UCSD-AML1 (cell line): ENCODE measurements around the gene CDC42BPB.
A peak's percentile ranks its signal among the peaks of the same experiment; 100 is the strongest.

Source experiments
- DNase-seq: peaks from one replicate; lab custom pipeline; 2025; ENCODE audit not compliant: unreplicated experiment; lab: John Stamatoyannopoulos, UW

CDC42BPB gene

DNA sequence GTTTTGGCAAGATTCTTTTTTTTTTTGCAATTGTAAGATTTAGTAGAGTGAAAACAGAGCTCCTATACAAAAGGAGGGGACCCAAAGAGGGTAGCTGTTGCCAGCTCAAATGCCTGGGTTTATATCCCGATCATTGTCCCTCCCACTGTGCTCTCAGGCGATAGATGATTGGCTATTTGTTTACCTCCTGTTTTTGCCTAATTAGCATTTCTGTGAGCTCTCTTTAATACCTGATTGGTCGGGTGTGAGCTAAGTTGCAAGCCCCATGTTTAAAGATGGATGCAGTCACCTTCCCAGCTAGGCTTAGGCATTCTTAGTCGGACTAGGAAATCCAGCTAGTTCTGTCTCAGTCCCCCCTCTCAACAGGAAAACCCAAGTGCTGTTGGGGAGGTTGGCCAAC, 39.0 kb upstream of the CDC42BPB start:
- no peak for DNase-seq

DNA sequence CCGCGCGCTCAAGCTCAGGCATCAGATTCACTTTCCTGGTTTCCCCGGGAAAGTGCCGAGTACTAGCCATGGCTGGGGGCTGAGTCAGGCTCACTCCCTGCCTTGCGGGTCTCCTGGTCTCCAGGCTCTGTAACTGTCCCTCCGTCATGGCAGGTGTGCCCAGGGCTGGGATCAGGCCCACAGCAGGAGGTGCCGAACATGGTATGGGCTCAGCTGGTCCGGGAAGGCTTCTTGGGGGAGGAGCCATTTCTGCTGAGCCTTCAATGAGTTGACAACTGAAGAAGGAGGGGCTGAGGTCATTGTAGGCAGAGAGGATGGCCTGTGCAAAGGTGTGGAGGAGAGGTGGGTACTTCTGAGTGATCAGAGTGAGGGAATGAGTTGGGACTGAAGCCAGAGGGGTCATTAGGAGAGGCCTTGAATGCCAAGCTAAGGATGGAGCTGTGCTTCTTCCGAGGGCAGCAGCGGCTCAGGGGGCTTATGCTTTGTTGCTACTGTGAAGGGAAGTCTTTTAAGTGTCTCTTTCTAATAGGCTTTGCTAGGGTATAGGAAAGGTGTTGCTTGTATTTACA, 37.9 kb upstream of the CDC42BPB start:
- no peak for DNase-seq

DNA sequence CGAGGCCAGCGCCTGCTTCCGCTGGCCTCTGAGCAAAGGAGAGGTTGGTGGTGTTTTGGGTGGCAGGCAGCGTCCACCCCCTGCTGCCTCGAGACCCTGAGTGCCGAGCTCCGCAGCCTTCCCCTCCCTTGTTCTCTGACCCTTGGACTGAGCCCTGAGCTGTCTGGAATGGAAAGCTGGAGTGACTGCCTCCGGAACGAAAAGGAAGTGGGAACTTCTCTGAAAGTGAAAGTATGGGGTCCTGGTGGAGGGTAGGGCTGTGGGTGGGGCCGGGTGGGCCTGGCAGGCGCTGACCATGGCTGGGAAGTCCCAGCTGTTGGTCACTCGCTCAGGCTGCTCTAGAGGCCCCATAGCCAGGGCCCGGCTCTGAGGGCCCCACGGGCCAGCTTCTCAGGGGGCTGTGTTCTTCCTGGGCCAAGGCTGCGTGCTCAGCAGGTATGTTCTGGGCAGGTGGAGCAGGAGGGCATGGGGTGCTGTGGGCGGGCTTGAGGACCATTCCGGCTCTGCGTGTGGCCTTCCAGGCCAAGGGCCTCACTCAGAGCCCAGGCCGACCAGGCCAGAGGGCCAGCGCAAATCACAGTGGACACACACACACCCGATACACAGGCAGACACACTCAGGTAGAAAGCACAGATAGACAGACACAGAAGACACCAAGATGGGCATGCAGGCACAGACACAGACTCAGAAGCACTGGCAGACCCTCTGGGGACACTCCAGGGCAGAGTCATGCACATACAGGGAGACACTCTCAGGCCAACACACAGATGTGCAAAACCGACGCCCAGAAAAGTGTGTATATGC, 37.3 kb upstream of the CDC42BPB start, which contains the start of gene EXOC3L4:
EXOC3L4 (plus strand) TSS at position 320 of the 804 bp plus-strand sequence. CDS start 5,495 bp downstream, outside the sequence.
- no peak for DNase-seq

DNA sequence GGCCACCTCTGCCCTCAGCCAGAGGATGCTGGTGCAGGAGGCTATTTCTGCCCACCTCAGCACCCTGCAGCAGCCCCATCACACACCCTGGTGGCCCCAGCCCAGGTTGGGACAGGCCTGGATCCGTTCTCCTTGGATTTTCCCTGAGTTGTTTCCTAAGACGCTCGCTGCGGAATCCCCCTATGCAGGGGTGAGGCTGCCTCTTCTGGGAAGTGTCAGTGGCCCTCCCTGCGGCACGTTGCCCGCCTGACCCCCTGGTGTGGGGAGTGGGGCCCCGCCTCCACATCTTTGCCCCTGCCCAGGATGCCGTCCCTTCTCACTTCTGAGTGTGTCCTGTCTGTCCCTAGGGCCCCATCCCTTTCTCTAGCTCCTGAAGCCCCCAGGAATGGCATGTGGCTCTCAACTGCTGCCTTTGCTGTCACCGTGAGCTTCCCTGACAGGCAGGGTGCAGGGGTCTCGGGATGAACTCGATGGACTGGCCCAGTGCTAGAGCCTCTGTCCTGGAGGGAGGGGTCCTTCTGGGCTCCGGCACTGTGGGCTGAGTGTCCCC, 36.6 kb upstream of the CDC42BPB start:
- DNase-seq: no peak

DNA sequence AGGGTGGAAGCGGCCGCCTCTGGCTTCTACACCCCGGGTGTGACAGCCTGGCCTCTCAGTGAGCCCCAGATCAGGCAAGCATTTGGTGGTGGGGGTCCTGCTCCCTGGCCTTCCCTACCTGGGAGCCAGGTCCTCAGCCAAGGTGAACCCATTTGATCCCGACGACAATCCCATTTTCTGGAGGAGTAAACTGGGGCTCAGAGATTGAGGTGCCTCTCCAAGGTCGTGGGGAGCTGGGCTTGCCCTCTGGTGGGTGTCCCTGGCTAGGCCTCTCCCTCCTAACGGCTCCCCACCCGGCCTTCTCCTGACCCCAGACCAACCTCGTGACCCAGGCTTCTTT, 34.5 kb upstream of the CDC42BPB start:
- DNase-seq: no peak

- DNase-seq: peak; percentile 82
Observed at GRCh38 chr14:103091041-103091882, 33.9 kb upstream of the CDC42BPB start.

- DNase-seq: no peak
Observed at GRCh38 chr14:103090481-103091020, 33.2 kb upstream of the CDC42BPB start.

GRCh38 chr14:103089386-103090335, 32.3 kb upstream of the CDC42BPB start:
- DNase-seq: peak; percentile 44

GRCh38 chr14:103088921-103089320, 31.6 kb upstream of the CDC42BPB start:
- no peak for DNase-seq

DNA sequence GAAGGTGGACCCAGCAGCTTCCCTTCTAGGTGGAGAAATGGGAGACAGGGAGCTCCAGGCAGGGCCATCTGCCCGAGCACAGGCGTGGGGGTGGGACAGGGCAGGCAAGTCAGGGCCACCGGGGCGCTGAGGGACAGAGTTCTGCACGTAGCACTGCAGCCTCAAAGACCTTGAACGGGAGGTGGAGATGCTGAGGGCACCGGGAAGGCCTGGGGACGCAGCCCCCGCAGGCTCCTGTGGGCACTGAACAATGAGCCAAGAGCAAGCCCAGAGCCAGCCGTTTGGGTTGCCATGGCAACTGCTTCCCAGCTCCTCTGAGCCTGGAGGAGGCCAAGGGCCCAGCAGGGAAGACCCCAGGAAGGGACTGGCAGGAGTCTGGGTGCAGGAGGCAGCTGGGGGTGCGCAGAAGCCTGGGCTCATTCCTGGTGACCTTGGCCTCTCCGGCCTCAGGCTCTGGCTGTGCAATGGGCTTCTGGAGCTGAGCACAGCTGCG, 30.0 kb upstream of the CDC42BPB start:
- no peak for DNase-seq

DNA sequence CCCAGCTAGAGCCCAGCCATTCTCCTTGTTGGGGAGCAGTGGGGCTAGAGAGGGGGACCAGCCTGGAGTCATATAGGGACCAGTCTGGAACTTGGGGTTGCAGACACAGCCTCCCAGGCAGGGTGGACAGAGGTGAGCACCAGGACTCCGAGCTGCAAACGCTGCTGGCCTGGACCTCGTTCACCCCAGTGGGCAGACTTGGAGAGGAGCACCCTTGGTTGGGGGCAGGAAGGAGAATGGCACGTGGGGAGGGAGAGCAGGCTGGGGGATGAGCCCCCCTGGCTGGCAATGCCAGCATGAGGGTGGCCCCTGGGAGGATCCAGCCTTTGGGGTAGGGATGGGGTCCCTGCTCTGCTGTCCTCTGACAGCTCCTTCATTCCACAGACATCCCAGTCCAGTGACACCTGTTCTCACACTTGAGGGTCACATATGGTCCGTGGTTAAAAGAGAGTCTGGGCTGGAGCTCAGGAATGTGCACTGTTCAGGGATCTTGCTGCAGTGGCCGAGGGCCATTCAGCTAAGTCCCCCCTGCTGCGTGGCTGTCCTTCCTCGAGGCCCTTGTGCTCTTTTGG, 29.5 kb upstream of the CDC42BPB start:
- DNase-seq: no peak

- DNase-seq: no peak
Observed at GRCh38 chr14:103085106-103086091, 28.1 kb upstream of the CDC42BPB start.

DNA sequence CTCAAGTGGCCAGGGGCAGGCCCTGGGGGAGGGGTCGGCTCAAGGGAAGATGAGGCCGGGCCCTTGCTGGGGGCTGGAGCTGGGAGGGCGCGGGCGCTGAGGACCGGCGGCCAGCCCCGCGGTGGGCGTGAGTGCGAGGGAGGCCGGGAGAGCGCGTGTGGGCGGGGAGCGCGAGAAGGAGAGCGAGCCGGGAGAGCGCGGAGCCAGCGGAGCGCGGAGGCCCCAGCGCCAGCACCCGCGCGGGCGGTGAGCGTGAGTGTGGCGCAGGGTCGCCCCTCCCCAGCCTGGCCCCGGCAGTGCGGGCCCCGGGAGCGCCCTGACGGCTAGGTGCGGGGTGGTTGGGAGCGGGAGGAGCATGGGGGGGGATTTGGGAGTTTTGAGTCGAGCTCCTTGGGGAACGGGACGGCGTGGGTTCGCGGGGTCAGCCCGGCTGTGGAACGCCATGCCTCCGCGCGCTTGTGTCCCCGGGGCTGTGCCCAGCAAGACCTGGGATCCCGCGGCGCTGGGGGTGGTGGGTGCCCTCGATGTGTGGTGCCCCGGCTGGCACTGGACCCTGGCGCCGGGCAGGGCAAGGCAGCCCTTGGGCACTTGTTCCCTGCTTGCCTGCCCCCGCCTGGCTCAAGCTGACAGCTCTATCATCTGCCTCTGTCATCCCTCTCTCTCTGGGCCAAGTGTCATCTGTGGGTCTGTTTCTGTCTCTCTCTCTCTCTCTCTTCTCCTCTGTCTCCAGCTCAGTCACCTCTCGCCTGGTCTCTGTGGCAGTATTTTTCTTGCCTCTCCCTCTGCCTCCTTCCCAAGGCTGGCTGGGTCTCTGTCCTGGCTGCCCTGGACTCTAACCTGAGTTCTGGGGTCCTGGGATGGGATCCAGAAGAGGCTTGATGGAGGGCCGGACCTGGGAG, 26.9 kb upstream of the CDC42BPB start, which contains the start of gene LBHD2:
LBHD2 (plus strand) TSS at position 190 of the 899 bp plus-strand sequence. CDS start 1,803 bp downstream, outside the sequence.
- DNase-seq: no peak

- no peak for DNase-seq
Observed at GRCh38 chr14:103081951-103082350, 24.6 kb upstream of the CDC42BPB start.

DNA sequence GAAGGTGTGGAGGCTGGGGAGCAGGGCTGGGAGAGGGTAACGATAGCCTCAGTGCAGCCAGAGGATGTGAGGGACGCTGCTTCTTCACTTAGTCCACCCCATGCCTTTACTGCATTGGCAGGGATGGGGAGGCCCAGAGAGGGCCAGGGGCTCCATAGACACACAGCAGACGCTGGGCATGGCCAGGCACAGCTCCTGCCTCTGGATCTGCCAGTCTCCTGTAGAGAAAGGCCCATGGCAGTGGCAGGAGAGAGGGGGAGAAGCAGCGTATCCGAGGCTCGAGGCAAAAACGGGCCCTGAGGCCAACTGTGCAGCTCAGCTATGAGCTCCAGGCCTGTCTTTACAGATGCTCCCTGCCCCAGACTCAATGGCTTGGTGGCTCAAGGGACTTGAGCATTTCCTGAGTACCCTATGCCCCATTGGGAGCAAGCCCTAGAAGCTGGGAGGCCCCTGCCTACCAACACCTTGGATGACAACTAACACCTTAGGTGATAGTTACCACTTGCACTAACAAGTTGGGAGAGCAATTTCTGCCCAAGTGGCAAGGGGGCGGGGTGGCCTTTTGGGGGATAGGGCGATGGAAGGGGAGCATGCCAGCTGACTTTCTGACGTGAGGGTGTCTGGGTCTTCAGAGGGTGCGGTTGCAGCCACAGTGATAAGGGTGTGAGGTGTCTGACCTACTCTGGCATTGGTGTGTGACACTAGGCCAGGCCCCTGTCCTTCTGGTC, 21.7 kb upstream of the CDC42BPB start:
- no peak for DNase-seq

DNA sequence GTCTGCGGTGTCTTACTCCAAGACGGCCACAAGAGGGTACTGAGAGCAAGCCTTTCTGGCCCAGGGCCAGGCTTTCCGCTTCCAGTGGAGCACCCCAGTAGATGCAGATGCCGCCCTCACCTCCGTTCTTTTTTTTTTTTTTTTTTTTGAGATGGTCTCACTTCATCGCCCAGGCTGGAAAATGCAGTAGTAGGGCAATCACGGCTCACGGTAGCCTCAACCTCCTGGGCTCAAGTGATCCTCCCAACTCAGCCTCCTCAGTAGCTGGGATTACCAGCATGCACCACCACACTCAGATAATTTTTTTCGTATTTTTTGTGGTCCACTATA, 21.0 kb upstream of the CDC42BPB start:
- DNase-seq: peak; percentile 74
